ENCODE measurements around the gene CSMD2.

Gene CSMD2

GRCh38 chr1:33465316-33465715 lies 699.7 kb downstream of the CSMD2 start:
- DNase-seq: no peak

DNA sequence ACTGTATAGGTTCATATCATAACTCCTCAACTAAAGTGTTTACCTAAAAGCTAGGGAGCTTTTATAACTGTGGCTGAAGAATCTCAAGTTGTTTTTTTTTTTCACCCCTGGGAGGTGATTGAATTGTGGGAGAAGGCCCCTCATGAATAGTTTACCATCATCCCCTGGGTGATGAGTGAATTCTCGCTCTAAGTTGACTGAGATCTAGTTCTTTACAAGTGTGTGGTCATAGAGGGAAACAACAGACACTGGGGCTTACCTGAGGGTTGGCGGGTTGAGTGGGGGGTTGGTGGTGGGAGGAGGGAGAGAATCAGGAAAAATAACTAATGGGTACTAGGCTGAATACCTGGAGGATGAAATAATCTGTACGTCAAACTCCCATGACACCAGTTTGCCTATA lies 700.5 kb downstream of the CSMD2 start:
- DNase-seq: no peak

Measured in stimulated activated CD4-positive, alpha-beta T cell treated with anti-CD3 and anti-CD28 coated beads, Interleukin-2, amount 100 ng/mL, for 48 hours (primary cell).